ENCODE results near the gene SLC16A2. TPM values are rescaled to one million over a fixed set of nuclear protein-coding genes. Genes with fewer than 3 reads are reported as not detected.

SLC16A2 gene
- total RNA-seq, 2 donors from 2014 or later, result 2.9 to 7.3 TPM

GRCh38 chrX:74546984-74547383, 125.7 kb downstream of the SLC16A2 start:
- Histone ChIP-seq H3K27me3 (no peaks in the 10 kb centered on the region), H3K9me3 (no peaks in the 10 kb centered on the region), H3K4me1 (no peaks in the 10 kb centered on the region), H3K36me3 (replicated peaks in 1 of 2; ENCODE audit: insufficient read depth in 1 of 2, low read depth in 2 of 2) (no peaks in the 10 kb centered on the region), H3K27ac (no peak overlapping the region), H3K4me3 (no peak overlapping the region)
- DNase-seq, result no peak
- WGBS, 2 donors, result 88% methylated on average over 1 of the region's 1 CpG; no CpG with 5 or more reads in 1 of the 2 donors
- ATAC-seq, result no peak
- intact Hi-C loops (cut with DNase I), result loop anchor here (10.0 kb wide), 1 partner anchor 162 kb away; no protein-coding TSS in a partner anchor
- no peak for TF ChIP-seq CTCF (IDR thresholded peaks at IDR 0.05)
- TF ChIP-seq POLR2A (IDR thresholded peaks at IDR 0.05), result no peak

- H3K4me1 ChIP-seq, result no peaks in the 10 kb centered on the region
- TF ChIP-seq POLR2A (IDR thresholded peaks at IDR 0.05), result no peak
- TF ChIP-seq CTCF (IDR thresholded peaks at IDR 0.05), result peak; percentile 90 to 99 (median 98)
- H3K36me3 ChIP-seq (replicated peaks in 1 of 2; ENCODE audit: insufficient read depth in 1 of 2, low read depth in 2 of 2), result no peaks in the 10 kb centered on the region
- DNase-seq (peak; percentile 82 to 91 (median 85)), ATAC-seq (peak; percentile 87)
- no peak overlapping the region for H3K27ac ChIP-seq
- intact Hi-C loops (cut with DNase I), result no loop called here
- H3K4me3 ChIP-seq, result no peak overlapping the region
- H3K27me3 ChIP-seq, result no peaks in the 10 kb centered on the region
- no peaks in the 10 kb centered on the region for H3K9me3 ChIP-seq
- 0 to 14% methylated on average over 2 to 24 of the region's 24 CpGs for WGBS, 2 donors
These were observed 129.1 kb downstream of the SLC16A2 start for GRCh38 chrX:74550295-74550802.

- no peaks in the 10 kb centered on the region for H3K9me3 ChIP-seq
- no peaks in the 10 kb centered on the region for H3K4me1 ChIP-seq
- no peak for ATAC-seq
- no peak for TF ChIP-seq POLR2A (IDR thresholded peaks at IDR 0.05)
- TF ChIP-seq CTCF (IDR thresholded peaks at IDR 0.05), result no peak
- no peak overlapping the region for H3K27ac ChIP-seq
- no peaks in the 10 kb centered on the region for H3K36me3 ChIP-seq (replicated peaks in 1 of 2; ENCODE audit: insufficient read depth in 1 of 2, low read depth in 2 of 2)
- DNase-seq, result no peak
- intact Hi-C loops (cut with DNase I), result no loop called here
- no peak overlapping the region for H3K4me3 ChIP-seq
- H3K27me3 ChIP-seq, result no peaks in the 10 kb centered on the region
- WGBS, 2 donors, result 40% methylated on average over 2 of the region's 2 CpGs
These were observed 130.6 kb downstream of the SLC16A2 start for GRCh38 chrX:74551934-74552333.

- intact Hi-C loops (cut with DNase I), result no loop called here
- Histone ChIP-seq H3K27me3 (no peaks in the 10 kb centered on the region), H3K4me1 (no peaks in the 10 kb centered on the region), H3K27ac (no peak overlapping the region), H3K4me3 (no peak overlapping the region), H3K9me3 (no peaks in the 10 kb centered on the region), H3K36me3 (replicated peaks in 1 of 2; ENCODE audit: insufficient read depth in 1 of 2, low read depth in 2 of 2) (no peaks in the 10 kb centered on the region)
- DNase-seq (no peak), ATAC-seq (no peak)
- TF ChIP-seq POLR2A (IDR thresholded peaks at IDR 0.05) (no peak), CTCF (IDR thresholded peaks at IDR 0.05) (no peak)
- WGBS, 2 donors, result 85 to 91% methylated on average over 2 of the region's 2 CpGs
These were observed 136.1 kb downstream of the SLC16A2 start for GRCh38 chrX:74557378-74557777.

- DNase-seq, result no peak
- Histone ChIP-seq H3K27ac (no peak overlapping the region), H3K36me3 (replicated peaks in 1 of 2; ENCODE audit: insufficient read depth in 1 of 2, low read depth in 2 of 2) (no peaks in the 10 kb centered on the region), H3K27me3 (no peaks in the 10 kb centered on the region), H3K4me3 (no peak overlapping the region), H3K9me3 (no peaks in the 10 kb centered on the region), H3K4me1 (no peaks in the 10 kb centered on the region)
- 94 to 96% methylated on average over 3 of the region's 3 CpGs for WGBS, 2 donors
- ATAC-seq, result no peak
- TF ChIP-seq CTCF (IDR thresholded peaks at IDR 0.05) (no peak), POLR2A (IDR thresholded peaks at IDR 0.05) (no peak)
- intact Hi-C loops (cut with DNase I), result no loop called here
These were observed 156.8 kb downstream of the SLC16A2 start for GRCh38 chrX:74578137-74578536.

Measured in body of pancreas (tissue), 4 donors.